Fibroblast of gingiva (primary cell): ENCODE results near the gene HAPLN1.
A peak's percentile ranks its signal among the peaks of the same experiment; 100 is the strongest.

Experiments used
- DNase-seq: peaks from one replicate; pipeline ENCODE4 v3.0.0-alpha.2; 2011; ENCODE audit warnings: low read depth

Gene HAPLN1

GRCh38 chr5:83718195-83718825 is 2.3 kb downstream of the HAPLN1 start:
- DNase-seq, result peak; percentile 53

- peak; percentile 6 for DNase-seq
Observed at GRCh38 chr5:83715236-83716065, 5.2 kb downstream of the HAPLN1 start.

GRCh38 chr5:83714810-83715209 is 5.8 kb downstream of the HAPLN1 start:
- DNase-seq, result no peak

GRCh38 chr5:83711982-83712601 is 8.6 kb downstream of the HAPLN1 start:
- DNase-seq, result peak; percentile 14

GRCh38 chr5:83709973-83710372 is 10.7 kb downstream of the HAPLN1 start:
- DNase-seq, result no peak

- no peak for DNase-seq
Observed at GRCh38 chr5:83708170-83708569, 12.5 kb downstream of the HAPLN1 start.

- DNase-seq, result no peak
Observed at GRCh38 chr5:83703059-83703458, 17.6 kb downstream of the HAPLN1 start.

GRCh38 chr5:83701886-83702285 is 18.8 kb downstream of the HAPLN1 start:
- no peak for DNase-seq

GRCh38 chr5:83689881-83690280 is 30.8 kb downstream of the HAPLN1 start:
- no peak for DNase-seq

- DNase-seq, result peak; percentile 67
Observed at GRCh38 chr5:83688281-83688680, 32.4 kb downstream of the HAPLN1 start.

- no peak for DNase-seq
Observed at GRCh38 chr5:83687124-83687619, 33.5 kb downstream of the HAPLN1 start.

GRCh38 chr5:83686251-83686650 is 34.4 kb downstream of the HAPLN1 start:
- no peak for DNase-seq

GRCh38 chr5:83683836-83684235 is 36.8 kb downstream of the HAPLN1 start:
- DNase-seq, result no peak

GRCh38 chr5:83672646-83673045 is 48.0 kb downstream of the HAPLN1 start:
- DNase-seq, result no peak

GRCh38 chr5:83672158-83672557 is 48.5 kb downstream of the HAPLN1 start:
- no peak for DNase-seq

GRCh38 chr5:83665631-83666030 is 55.0 kb downstream of the HAPLN1 start:
- no peak for DNase-seq

GRCh38 chr5:83662558-83662957 is 58.1 kb downstream of the HAPLN1 start:
- DNase-seq, result no peak

GRCh38 chr5:83657807-83658525 is 62.7 kb downstream of the HAPLN1 start:
- no peak for DNase-seq

- peak; percentile 10 for DNase-seq
Observed at GRCh38 chr5:83654427-83654994, 66.1 kb downstream of the HAPLN1 start.

- no peak for DNase-seq
Observed at GRCh38 chr5:83653669-83654068, 67.0 kb downstream of the HAPLN1 start.

- peak; percentile 14 for DNase-seq
Observed at GRCh38 chr5:83645936-83646335, 74.7 kb downstream of the HAPLN1 start.

- DNase-seq, result no peak
Observed at GRCh38 chr5:83644301-83644700, 76.4 kb downstream of the HAPLN1 start.
